ENCODE results near the gene ZNF416.

The ZNF416 gene

DNA sequence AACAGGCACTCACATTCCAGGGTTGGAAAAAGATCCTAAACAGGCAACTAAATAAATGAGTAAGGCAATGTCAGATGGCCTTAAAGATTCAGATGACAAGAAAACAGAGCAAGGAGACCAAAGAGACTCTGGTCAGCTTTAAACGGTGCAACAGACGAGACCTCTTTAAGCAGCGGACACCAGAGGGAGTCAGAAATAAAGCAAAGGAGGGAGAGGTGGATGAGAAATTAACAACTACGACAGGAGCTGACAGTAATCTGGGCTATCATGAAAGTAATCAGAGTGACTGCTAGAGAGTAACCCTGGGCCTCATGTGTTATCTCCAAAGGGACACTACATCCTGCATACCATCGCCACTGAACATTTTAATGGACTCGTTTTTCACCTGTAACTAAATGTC is 20.2 kb downstream of the ZNF416 start:
- DNase-seq = no peak

- DNase-seq = no peak
Observed at GRCh38 chr19:57557659-57558058, 21.1 kb downstream of the ZNF416 start.

DNA sequence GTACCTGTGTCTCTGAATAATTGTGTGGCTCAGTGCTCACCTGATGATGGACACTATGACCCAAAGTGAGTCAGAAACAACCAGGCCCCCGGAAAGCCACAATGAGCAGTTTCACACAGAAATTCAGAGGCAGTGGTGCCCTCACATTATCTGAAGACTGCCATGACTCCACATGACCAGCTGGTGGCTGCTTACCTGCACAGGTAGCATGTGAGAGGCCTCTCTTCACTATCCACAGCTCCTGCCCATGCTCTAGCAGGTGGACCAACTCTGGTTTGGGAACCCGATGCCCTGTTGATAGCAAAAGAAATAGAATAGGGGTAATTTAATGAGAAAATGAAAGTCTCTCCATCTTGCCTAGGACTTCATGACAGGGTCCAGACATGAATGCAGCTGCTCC is 26.3 kb downstream of the ZNF416 start:
- DNase-seq = no peak

- no peak for DNase-seq
Observed at GRCh38 chr19:57546513-57546912, 32.2 kb downstream of the ZNF416 start.

- DNase-seq = no peak
Observed at GRCh38 chr19:57537953-57538547, 40.7 kb downstream of the ZNF416 start.

- DNase-seq = peak; percentile 64
Observed at GRCh38 chr19:57527136-57527881, 51.4 kb downstream of the ZNF416 start, which contains the start of gene ZNF549. Gene ZNF549 (plus strand): TSS chr19:57527356. CDS start chr19:57527574, 218 bp downstream.

All from 8988T (cell line).